Peyer's patch (tissue), 4 donors: ENCODE data around the gene PLPP7.

ENCODE experiments used
- CTCF ChIP-seq, 6 experiments: fragments of 450-650 bp in 4 of 6; fragments of 200-600 bp in 2 of 6; sonication (generic) in 1 of 6; IDR thresholded peaks; one replicate each; pipeline ENCODE4 v1.5.1; 2017 to 2019; ENCODE audit warnings: antibody characterized with exemption in 6 of 6, mild to moderate bottlenecking in 3 of 6, moderate library complexity in 1 of 6
- POLR2A ChIP-seq, 2 donors: fragments of 450-650 bp; IDR thresholded peaks; one replicate each; pipeline ENCODE4 v1.5.1; 2017; ENCODE audit warnings: antibody characterized with exemption in 2 of 2, mild to moderate bottlenecking in 2 of 2, moderate library complexity in 2 of 2

- TF ChIP-seq CTCF (IDR thresholded peaks at IDR 0.05), result no peak
- no peak for TF ChIP-seq POLR2A (IDR thresholded peaks at IDR 0.05)
Measured at GRCh38 chr9:131334629-131335367, 45.3 kb downstream of the PLPP7 start.
